WTC11 (cell line): ENCODE results near the gene SGPL1. TPM values are rescaled to one million over a fixed set of nuclear protein-coding genes. Genes with fewer than 3 reads are reported as not detected.

ENCODE experiments used
- ATAC-seq: fragments of 200-7000 bp; cut with Tn5 transposase; 2 replicates; pipeline ENCODE4 v1.10.0; 2021; ENCODE audit warnings: mild to moderate bottlenecking, moderate library complexity
- CTCF ChIA-PET: fragments of 300-600 bp; sonication (Branson Sonifier 250); formaldehyde crosslinking; loops from one replicate; lab custom pipeline; 2021; ENCODE audit warnings: antibody characterized with exemption; lab: Charles Lee
- POLR2A ChIA-PET: fragments of 350-600 bp; sonication (Branson Sonifier 250); formaldehyde crosslinking; loops from one replicate; lab custom pipeline; 2021; ENCODE audit warnings: antibody characterized with exemption; lab: Charles Lee
- DNase-seq: peaks from one replicate; pipeline ENCODE4 v3.0.0; 2021; ENCODE audit warnings: low spot score
- H3K27ac Mint-ChIP-seq: 2 replicates; pipeline ENCODE4 v1.8.0; 2021; ENCODE audit warnings: mixed read lengths
- H3K27me3 Mint-ChIP-seq: 2 replicates; pipeline ENCODE4 v1.8.0; 2021; ENCODE audit warnings: low read depth, mild to moderate bottlenecking, moderate library complexity, mixed read lengths
- H3K36me3 Mint-ChIP-seq: 2 replicates; pipeline ENCODE4 v1.8.0; 2021; ENCODE audit warnings: mixed read lengths
- H3K4me1 Mint-ChIP-seq: 2 replicates; pipeline ENCODE4 v1.8.0; 2022; ENCODE audit warnings: mixed read lengths
- H3K4me3 Mint-ChIP-seq: 2 replicates; pipeline ENCODE4 v1.8.0; 2021; ENCODE audit warnings: mild to moderate bottlenecking, moderate library complexity, mixed read lengths
- H3K9me3 Mint-ChIP-seq: 2 replicates; pipeline ENCODE4 v1.8.0; 2021; ENCODE audit warnings: mixed read lengths
- ATF6 ChIP-seq: sonication (generic); formaldehyde crosslinking; IDR thresholded peaks from 2 replicates; pipeline ENCODE4 v1.8.1; 2023; ENCODE audit warnings: mild to moderate bottlenecking, missing genetic modification reagents
- CREB1 ChIP-seq: sonication (generic); formaldehyde crosslinking; IDR thresholded peaks from 2 replicates; pipeline ENCODE4 v1.8.0; 2023; ENCODE audit warnings: mild to moderate bottlenecking, missing genetic modification reagents
- CREM ChIP-seq: sonication (generic); formaldehyde crosslinking; IDR thresholded peaks from 2 replicates; pipeline ENCODE4 v1.8.1; 2022; ENCODE audit warnings: mild to moderate bottlenecking, missing genetic modification reagents, moderate library complexity
- E2F5 ChIP-seq: sonication (generic); formaldehyde crosslinking; IDR thresholded peaks from 2 replicates; pipeline ENCODE4 v1.8.1; 2022; ENCODE audit warnings: mild to moderate bottlenecking, moderate library complexity, missing genetic modification reagents
- ERG ChIP-seq: fragments of 250-450 bp; sonication (Bioruptor Pico); IDR thresholded peaks from 2 replicates; pipeline ENCODE4 v1.8.0; 2021; ENCODE audit warnings: mild to moderate bottlenecking
- FOXJ3 ChIP-seq: sonication (generic); formaldehyde crosslinking; IDR thresholded peaks from 2 replicates; pipeline ENCODE4 v1.9.0; 2021; ENCODE audit warnings: missing genetic modification reagents, mild to moderate bottlenecking, borderline replicate concordance
- GRHL2 ChIP-seq: fragments of 250-450 bp; sonication (Bioruptor Pico); IDR thresholded peaks from 2 replicates; pipeline ENCODE4 v1.8.0; 2022; ENCODE audit warnings: mild to moderate bottlenecking, moderate library complexity; ENCODE audit not compliant: insufficient replicate concordance, severe bottlenecking
- JAZF1 ChIP-seq: fragments of 250-450 bp; sonication (Bioruptor Pico); IDR thresholded peaks from 2 replicates; pipeline ENCODE4 v1.9.0; 2021; ENCODE audit warnings: moderate library complexity, mild to moderate bottlenecking, inconsistent platforms
- JUN ChIP-seq: sonication (generic); formaldehyde crosslinking; IDR thresholded peaks from 2 replicates; pipeline ENCODE4 v1.8.0; 2023; ENCODE audit warnings: mild to moderate bottlenecking, missing genetic modification reagents
- MAX ChIP-seq: sonication (generic); formaldehyde crosslinking; IDR thresholded peaks from 2 replicates; pipeline ENCODE4 v1.8.0; 2022; ENCODE audit warnings: mild to moderate bottlenecking, missing genetic modification reagents
- MLX ChIP-seq: sonication (generic); formaldehyde crosslinking; IDR thresholded peaks from 2 replicates; pipeline ENCODE4 v1.8.1; 2023; ENCODE audit warnings: mild to moderate bottlenecking, missing genetic modification reagents, moderate library complexity
- MYBL2 ChIP-seq: sonication (generic); formaldehyde crosslinking; IDR thresholded peaks from 2 replicates; pipeline ENCODE4 v1.8.1; 2023; ENCODE audit warnings: mild to moderate bottlenecking, moderate library complexity, missing genetic modification reagents
- NFE2L1 ChIP-seq: sonication (generic); formaldehyde crosslinking; IDR thresholded peaks from 2 replicates; pipeline ENCODE4 v1.8.1; 2023; ENCODE audit warnings: missing genetic modification reagents
- SMAD3 ChIP-seq: sonication (generic); formaldehyde crosslinking; IDR thresholded peaks from 2 replicates; pipeline ENCODE4 v1.8.0; 2022; ENCODE audit warnings: missing genetic modification reagents, mild to moderate bottlenecking, borderline replicate concordance
- TP53 ChIP-seq: sonication (generic); formaldehyde crosslinking; IDR thresholded peaks from 2 replicates; pipeline ENCODE4 v1.8.1; 2023; ENCODE audit warnings: mild to moderate bottlenecking, missing genetic modification reagents
- USF2 ChIP-seq: sonication (generic); formaldehyde crosslinking; IDR thresholded peaks from 2 replicates; pipeline ENCODE4 v1.8.1; 2023; ENCODE audit warnings: mild to moderate bottlenecking, missing genetic modification reagents, moderate library complexity
- ZMAT4 ChIP-seq: fragments of 250-450 bp; sonication (Bioruptor Pico); IDR thresholded peaks from 2 replicates; pipeline ENCODE4 v1.9.0; 2021; ENCODE audit warnings: mild to moderate bottlenecking
- ZNF138 ChIP-seq: sonication (generic); formaldehyde crosslinking; conservative IDR thresholded peaks from 2 replicates; pipeline ENCODE4 v1.8.1; 2022; ENCODE audit warnings: mild to moderate bottlenecking, moderate library complexity, missing genetic modification reagents
- ZNF396 ChIP-seq: fragments of 250-450 bp; sonication (Bioruptor Pico); IDR thresholded peaks from 2 replicates; pipeline ENCODE4 v1.8.0; 2021; ENCODE audit warnings: mild to moderate bottlenecking, moderate library complexity, borderline replicate concordance
- ZNF423 ChIP-seq: fragments of 250-450 bp; sonication (Bioruptor Pico); IDR thresholded peaks from 2 replicates; pipeline ENCODE4 v2.1.2; 2022; ENCODE audit warnings: mild to moderate bottlenecking, moderate library complexity
- ZNF425 ChIP-seq: fragments of 250-450 bp; sonication (Bioruptor Pico); conservative IDR thresholded peaks from 2 replicates; pipeline ENCODE4 v1.9.0; 2021; ENCODE audit warnings: mild to moderate bottlenecking
- ZSCAN18 ChIP-seq: fragments of 250-450 bp; sonication (Bioruptor Pico); IDR thresholded peaks from 2 replicates; pipeline ENCODE4 v2.1.2; 2022; ENCODE audit warnings: mild to moderate bottlenecking, moderate library complexity
- total RNA-seq: library from RNA; stranded (reverse); gene quantifications from 3 replicates; pipeline ENCODE4 v1.2.3, GENCODE V29; 2021

SGPL1 gene
- total RNA-seq, 1 experiment from 2014 or later: 44.6 TPM

- Mint-ChIP-seq H3K36me3 (no peaks in the 10 kb centered on the region), H3K9me3 (peaks cover 3% of the 10 kb centered on the region; the same call in 1 of the 2 replicates), H3K27ac (no peak overlapping the region), H3K27me3 (no peaks in the 10 kb centered on the region), H3K4me3 (no peak overlapping the region), H3K4me1 (peaks cover 5% of the 10 kb centered on the region)
- peak; percentile 7 for DNase-seq
- POLR2A ChIA-PET: no interaction called here
- CTCF ChIA-PET: no interaction called here
- TF ChIP-seq MAX (CRISPR knock-in tag): no peak
- TF ChIP-seq NFE2L1 (CRISPR knock-in tag): no peak
- no peak for TF ChIP-seq ZNF423 (CRISPR knock-in tag)
- no peak for TF ChIP-seq MYBL2 (CRISPR knock-in tag)
- no peak for ATAC-seq
These were observed 92.1 kb downstream of the SGPL1 start for GRCh38 chr10:70907637-70908405.

- no peaks in the 10 kb centered on the region for H3K36me3 Mint-ChIP-seq
- H3K4me3 Mint-ChIP-seq: no peak overlapping the region
- CTCF ChIA-PET: no interaction called here
- peaks cover 3% of the 10 kb centered on the region; the same call in 1 of the 2 replicates for H3K9me3 Mint-ChIP-seq
- ATAC-seq: no peak
- peak; percentile 3 for DNase-seq
- POLR2A ChIA-PET: no interaction called here
- H3K27ac Mint-ChIP-seq: no peak overlapping the region
- H3K27me3 Mint-ChIP-seq: no peaks in the 10 kb centered on the region; the same call in 1 of the 2 replicates
- no peaks in the 10 kb centered on the region; the same call in 1 of the 2 replicates for H3K4me1 Mint-ChIP-seq
- no peak for TF ChIP-seq ZNF425 (CRISPR knock-in tag)
- TF ChIP-seq JUN (CRISPR knock-in tag): no peak
- no peak for TF ChIP-seq ZSCAN18 (CRISPR knock-in tag)
- TF ChIP-seq CREM (CRISPR knock-in tag): no peak
- no peak for TF ChIP-seq CREB1 (CRISPR knock-in tag)
- TF ChIP-seq ATF6 (CRISPR knock-in tag): no peak
- TF ChIP-seq ZNF396 (CRISPR knock-in tag): no peak
- TF ChIP-seq MLX (CRISPR knock-in tag): no peak
- no peak for TF ChIP-seq TP53
- no peak for TF ChIP-seq JAZF1
- TF ChIP-seq GRHL2: no peak
- TF ChIP-seq ZNF138 (CRISPR knock-in tag): no peak
- no peak for TF ChIP-seq USF2 (CRISPR knock-in tag)
- no peak for TF ChIP-seq E2F5 (CRISPR knock-in tag)
- no peak for TF ChIP-seq SMAD3 (CRISPR knock-in tag)
- no peak for TF ChIP-seq ZMAT4 (CRISPR knock-in tag)
- no peak for TF ChIP-seq ERG (CRISPR knock-in tag)
- TF ChIP-seq FOXJ3 (CRISPR knock-in tag): no peak
- no peak for TF ChIP-seq MYBL2 (CRISPR knock-in tag)
These were observed 92.9 kb downstream of the SGPL1 start for GRCh38 chr10:70908406-70909296.
